Endothelial cell of umbilical vein (primary cell): ENCODE data around the gene SLC10A7.

Experiments used
- EZH2 ChIP-seq: IDR thresholded peaks from 2 replicates; pipeline ENCODE4 v1.6.1; 2012; ENCODE audit warnings: borderline replicate concordance, low read depth, mild to moderate bottlenecking, moderate library complexity, low read length, inconsistent platforms; ENCODE audit not compliant: severe bottlenecking
- FOS ChIP-seq: IDR thresholded peaks from 2 replicates; pipeline ENCODE4 v1.6.1; 2011; ENCODE audit warnings: mild to moderate bottlenecking, low read length, moderate library complexity, borderline replicate concordance; ENCODE audit not compliant: insufficient read depth
- GATA2 ChIP-seq: IDR thresholded peaks from 2 replicates; pipeline ENCODE4 v1.7.0; 2011; ENCODE audit warnings: low read depth, mild to moderate bottlenecking, moderate library complexity, mixed read lengths, low read length; ENCODE audit not compliant: insufficient read length, insufficient read depth
- MYC ChIP-seq: IDR thresholded peaks from one replicate; pipeline ENCODE4 v1.6.1; 2011; ENCODE audit warnings: mild to moderate bottlenecking, low read depth, low read length
- POLR2A ChIP-seq: IDR thresholded peaks from 2 replicates; pipeline ENCODE4 v1.6.1; 2012; ENCODE audit warnings: low read depth, mild to moderate bottlenecking, control low read depth, low read length
- POLR2AphosphoS5 ChIP-seq: IDR thresholded peaks from 2 replicates; pipeline ENCODE4 v1.6.1; 2012; ENCODE audit warnings: low read depth, mild to moderate bottlenecking, control low read depth, low read length, moderate library complexity; ENCODE audit not compliant: insufficient read depth
- TF ChIP-seq, protein P1 (sequence below), 2 donors: IDR thresholded peaks; 1 replicate in 1 of 2; 2 replicates in 1 of 2; pipeline ENCODE4 v1.5.1; 2011; ENCODE audit warnings: low read length in 2 of 2, mild to moderate bottlenecking in 2 of 2, moderate library complexity in 2 of 2, control low read depth in 1 of 2, inconsistent platforms in 1 of 2, low read depth in 1 of 2; ENCODE audit not compliant: insufficient read depth in 1 of 2; ENCODE audit errors: extremely low read depth in 1 of 2
- TF ChIP-seq, protein P2 (sequence below): IDR thresholded peaks from 2 replicates; pipeline ENCODE4 v1.6.1; 2011; ENCODE audit not compliant: insufficient read depth, insufficient read length

DNA sequence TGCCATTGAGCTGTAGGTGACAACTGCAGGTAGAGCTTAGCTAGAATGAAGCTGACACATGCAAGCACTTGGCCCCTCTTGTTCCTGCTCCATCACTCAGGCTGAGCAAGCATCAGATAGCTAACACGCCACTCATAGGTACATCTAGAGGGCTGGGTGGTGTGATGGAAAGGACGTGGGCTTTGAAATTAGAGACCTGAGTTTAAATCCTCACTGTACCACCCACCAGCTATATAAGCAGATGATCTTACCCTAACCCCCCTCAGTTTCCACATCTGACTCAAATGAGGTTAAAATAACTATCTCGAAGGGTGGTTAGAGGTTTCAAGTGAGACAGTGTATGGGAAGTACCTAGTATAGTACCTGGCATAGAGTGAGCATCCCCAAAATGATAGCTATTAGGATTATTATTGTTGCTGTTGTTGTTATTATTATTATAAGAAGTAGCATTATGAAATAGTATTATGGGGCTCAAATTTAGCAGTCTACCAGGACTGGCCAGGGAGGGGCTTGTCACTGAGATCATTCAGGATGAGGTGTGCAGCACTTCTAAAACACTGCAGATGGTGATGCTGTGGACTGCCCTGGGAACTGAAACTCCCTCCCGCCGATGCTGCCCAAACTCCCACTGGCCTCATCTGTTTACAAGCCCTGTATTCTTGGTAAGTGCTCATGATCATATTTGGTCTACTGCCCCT, 248.4 kb downstream of the SLC10A7 start:
- TF ChIP-seq EZH2, result no peak
- no peak for TF ChIP-seq POLR2A
- TF ChIP-seq, protein P1, sequence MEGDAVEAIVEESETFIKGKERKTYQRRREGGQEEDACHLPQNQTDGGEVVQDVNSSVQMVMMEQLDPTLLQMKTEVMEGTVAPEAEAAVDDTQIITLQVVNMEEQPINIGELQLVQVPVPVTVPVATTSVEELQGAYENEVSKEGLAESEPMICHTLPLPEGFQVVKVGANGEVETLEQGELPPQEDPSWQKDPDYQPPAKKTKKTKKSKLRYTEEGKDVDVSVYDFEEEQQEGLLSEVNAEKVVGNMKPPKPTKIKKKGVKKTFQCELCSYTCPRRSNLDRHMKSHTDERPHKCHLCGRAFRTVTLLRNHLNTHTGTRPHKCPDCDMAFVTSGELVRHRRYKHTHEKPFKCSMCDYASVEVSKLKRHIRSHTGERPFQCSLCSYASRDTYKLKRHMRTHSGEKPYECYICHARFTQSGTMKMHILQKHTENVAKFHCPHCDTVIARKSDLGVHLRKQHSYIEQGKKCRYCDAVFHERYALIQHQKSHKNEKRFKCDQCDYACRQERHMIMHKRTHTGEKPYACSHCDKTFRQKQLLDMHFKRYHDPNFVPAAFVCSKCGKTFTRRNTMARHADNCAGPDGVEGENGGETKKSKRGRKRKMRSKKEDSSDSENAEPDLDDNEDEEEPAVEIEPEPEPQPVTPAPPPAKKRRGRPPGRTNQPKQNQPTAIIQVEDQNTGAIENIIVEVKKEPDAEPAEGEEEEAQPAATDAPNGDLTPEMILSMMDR (IDR thresholded peaks at IDR 0.05; ENCODE audit: extremely low read depth in 1 of 2, insufficient read depth in 1 of 2, low read depth in 1 of 2, low read length in 2 of 2), result no peak
- TF ChIP-seq, protein P2, sequence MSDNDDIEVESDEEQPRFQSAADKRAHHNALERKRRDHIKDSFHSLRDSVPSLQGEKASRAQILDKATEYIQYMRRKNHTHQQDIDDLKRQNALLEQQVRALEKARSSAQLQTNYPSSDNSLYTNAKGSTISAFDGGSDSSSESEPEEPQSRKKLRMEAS, result no peak
- TF ChIP-seq MYC, result no peak
- no peak for TF ChIP-seq GATA2
- TF ChIP-seq POLR2AphosphoS5, result no peak
- no peak for TF ChIP-seq FOS
